Stimulated activated CD4-positive, alpha-beta T cell treated with anti-CD3 and anti-CD28 coated beads, Interleukin-15, amount 100 ng/mL, for 48 hours (primary cell): ENCODE results near the gene SPINK4.

Experiments used
- DNase-seq, 2 donors: peaks; one replicate each; pipeline ENCODE4 v3.0.0-alpha.2; 2020; ENCODE audit warnings: low read depth in 2 of 2

SPINK4 gene

GRCh38 chr9:33229359-33230114 lies 10.4 kb upstream of the SPINK4 start:
- no peak for DNase-seq

DNA sequence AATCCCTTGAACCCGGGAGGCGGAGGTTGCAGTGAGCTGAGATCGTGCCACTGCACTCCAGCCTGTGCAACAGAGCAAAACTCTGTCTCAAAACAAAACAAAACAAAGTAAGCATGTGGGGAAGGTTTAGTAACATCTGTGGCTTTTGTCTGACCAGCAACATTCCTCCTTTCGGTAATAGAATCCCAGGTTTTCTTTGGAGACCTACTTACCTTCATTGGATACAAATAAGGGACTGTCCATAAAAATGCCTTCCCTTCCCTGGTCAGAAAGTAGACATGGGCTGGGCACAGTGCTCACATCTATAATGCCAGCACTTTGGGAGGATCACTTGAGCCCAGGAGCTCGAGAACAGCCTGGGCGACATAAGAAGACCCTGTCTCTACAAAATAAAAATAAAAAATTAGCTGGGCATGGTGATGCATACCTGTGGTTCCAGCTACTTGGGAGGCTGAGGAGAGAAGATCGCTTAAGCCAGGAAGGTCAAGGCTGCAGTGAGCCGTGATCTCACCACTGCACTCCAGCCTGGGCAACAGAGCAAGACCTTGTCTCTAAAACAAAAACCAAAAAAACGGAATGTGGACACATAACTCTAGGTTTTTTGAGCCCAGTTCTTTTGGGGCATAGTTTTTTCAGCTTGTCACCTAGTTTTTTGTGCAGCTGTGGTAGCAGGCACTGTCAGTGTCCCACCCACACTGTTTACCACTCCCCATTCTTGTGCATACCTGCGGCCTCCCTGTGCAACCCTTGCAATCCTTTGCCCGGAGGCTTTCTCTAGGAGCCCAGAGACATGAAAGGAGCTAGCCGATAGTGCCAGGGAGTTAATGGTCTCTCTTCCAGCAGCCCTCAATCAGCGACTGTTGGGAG lies 9.0 kb upstream of the SPINK4 start:
- no peak for DNase-seq

DNA sequence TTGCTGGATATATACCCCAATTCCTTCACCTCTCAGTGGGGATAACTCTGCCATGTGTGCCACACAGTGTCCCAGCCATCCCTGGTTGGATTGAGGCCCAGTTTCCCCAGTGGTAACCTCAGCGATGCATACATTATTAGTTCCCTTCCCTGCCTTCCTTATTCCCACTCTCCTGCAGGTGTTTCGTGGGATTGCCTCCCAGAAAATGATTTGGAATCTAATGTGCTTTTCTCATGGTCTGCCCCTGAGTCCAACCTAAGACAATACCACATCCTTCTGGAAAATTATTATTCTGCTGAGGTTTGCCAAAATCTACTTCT lies 8.4 kb upstream of the SPINK4 start:
- no peak for DNase-seq

- DNase-seq: no peak
Observed at GRCh38 chr9:33232815-33233214, 7.2 kb upstream of the SPINK4 start.

DNA sequence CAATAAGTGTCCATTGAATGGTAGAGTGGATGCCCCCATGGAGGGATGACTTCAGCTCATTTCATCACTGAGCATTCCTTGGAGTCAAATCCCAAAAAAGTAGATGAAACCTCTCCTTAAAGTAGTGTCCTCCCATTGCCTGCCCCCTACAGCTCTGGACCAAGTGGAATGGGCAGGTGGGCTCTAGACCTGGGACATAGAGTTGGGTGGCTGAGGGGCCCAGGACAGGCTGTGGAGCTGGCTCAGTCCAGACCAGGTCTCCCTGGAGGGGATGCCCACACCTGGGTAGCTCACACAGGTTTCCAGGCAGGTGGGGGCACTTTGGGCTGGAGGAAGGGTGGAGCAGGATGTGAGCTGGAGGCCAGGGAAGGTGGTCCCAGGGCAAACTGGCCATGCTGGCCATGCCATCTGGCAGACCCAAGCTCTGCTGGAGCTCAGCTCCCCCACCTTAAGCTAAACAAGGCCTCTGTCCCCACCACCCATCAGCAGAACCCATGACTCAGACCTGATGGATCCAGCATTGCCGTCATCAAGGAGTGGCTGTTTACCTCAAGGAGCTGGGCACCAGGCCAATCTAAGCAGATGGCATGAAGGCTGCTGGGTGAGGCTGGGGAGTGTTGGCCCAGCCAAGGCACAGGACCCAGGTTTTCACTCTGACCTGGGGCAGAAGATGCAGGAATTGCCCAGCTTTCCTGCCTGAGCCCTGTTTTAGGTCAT lies 6.2 kb upstream of the SPINK4 start:
- DNase-seq: no peak

GRCh38 chr9:33234511-33235467 lies 5.2 kb upstream of the SPINK4 start:
- DNase-seq: no peak

- DNase-seq: no peak
Observed at GRCh38 chr9:33236571-33236970, 3.4 kb upstream of the SPINK4 start.

DNA sequence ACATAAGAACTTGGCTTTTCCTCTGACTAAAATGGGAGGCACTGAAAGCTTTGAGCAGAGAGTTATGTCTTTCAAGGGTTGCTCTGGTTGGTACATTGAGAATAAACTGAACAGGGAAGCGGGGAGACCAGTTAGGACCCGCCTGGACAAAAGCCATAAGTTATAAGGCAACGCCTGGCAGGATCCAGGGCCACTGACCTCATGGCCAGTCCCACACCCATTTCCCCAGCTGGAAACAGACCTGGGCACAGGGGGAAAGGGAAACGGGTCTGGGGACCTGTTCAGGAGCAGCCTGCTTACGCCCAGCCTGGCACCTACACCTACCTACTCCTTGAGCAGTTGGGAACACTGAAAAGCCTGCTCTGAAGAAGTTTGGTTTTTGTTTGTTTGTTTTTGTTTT lies 1.3 kb downstream of the SPINK4 start:
- DNase-seq: no peak

DNA sequence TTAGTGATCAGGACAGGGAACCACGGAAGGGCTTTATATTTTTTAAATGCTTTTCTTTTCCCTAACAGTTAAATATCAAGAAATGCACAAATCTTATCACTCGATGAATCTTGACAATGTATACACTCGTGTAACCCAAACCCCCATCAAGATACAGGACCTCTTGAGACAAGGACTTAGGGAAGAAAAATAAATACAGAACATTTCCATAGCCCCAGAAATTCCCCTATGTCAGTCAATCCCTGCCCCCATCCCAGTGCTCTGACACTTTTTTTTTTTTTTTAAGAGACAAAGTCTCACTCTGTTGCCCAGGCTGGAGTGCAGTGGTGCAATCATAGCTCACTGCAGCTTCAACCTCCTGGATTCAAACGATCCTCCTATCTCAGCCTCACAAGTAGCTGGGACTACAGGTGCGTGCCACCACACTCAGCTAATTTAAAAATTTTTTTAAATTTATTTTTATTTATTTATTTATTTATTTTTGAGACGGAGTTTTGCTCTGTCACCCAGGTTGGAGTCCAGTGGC lies 2.7 kb downstream of the SPINK4 start:
- no peak for DNase-seq

DNA sequence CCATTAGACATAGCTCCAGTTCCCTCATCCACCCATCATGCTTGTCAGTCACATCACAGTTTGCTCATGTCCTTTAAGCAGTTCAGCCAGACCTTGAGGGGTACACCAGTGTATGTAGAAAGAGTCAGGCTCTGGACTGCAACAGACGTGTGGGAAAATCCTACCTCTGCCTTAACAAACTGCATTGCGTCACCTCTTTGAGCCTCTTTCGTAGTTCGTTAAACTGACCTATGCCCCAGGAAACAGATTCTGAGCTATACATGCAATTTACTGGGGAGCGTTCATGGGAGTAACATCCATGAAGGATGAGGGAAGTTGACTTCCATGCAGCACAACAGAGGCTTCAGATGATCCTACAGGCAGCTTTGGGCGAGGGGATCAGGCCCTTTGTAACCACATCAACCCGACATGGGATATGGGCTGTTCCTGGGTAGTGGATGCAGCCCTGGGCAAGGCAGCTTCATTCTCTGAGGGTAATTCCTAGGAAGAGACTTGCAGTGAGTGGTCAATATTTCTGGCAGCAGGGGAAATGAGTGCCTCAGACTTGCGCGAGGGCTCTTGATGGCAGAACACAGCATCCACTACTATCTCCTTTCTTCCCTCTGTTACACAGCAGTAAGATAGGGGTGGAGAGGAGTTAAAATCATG lies 4.3 kb downstream of the SPINK4 start:
- no peak for DNase-seq

- DNase-seq: no peak
Observed at GRCh38 chr9:33245341-33245740, 5.4 kb downstream of the SPINK4 start.

- DNase-seq: no peak
Observed at GRCh38 chr9:33246269-33246860, 6.4 kb downstream of the SPINK4 start.

GRCh38 chr9:33248606-33249005 lies 8.6 kb downstream of the SPINK4 start:
- DNase-seq: no peak

GRCh38 chr9:33249087-33249658 lies 9.2 kb downstream of the SPINK4 start:
- no peak for DNase-seq

DNA sequence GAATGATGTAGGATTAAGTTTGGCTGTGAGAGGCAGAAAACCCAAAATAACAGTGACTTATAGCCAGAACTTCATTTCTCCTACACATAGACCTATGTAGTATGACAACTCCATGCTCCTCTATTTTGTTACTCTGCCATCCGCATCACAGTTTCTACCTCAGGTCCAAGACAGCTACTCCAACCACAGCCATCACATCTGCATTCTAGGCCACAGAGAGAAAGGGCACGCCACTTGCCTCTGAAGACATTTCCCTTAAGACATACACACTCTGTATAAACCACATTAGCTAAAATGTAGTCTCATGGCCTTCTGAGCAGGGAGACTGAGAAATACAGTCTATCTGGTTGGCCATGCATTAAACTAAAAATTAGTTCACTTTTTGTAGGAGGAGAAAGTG lies 10.0 kb downstream of the SPINK4 start:
- no peak for DNase-seq

DNA sequence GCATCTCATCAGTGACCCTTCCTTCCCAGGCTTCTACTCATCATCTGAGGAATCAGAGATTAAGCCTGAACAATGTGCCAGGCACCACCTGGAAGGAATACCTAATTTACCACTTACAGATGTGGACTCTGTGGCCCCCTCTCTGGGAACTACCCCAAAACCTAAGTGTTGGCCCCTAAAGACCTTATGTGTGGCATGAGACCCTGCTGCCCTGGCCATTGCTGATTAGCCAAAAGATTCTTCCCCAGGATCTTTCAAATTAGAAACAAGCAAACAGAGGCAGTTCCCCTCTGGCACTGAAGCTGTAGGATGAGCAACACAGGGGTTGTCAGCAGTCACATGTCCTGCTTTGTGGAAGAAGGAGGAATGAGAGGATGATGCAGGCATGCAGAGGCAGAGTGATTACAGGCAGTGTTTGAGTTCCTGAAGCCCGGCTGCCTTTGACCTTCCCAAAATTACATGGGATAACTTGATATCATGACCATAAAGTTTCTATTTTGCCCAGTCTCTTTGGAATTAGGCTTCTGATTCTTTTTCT lies 10.6 kb downstream of the SPINK4 start:
- no peak for DNase-seq

- DNase-seq: no peak
Observed at GRCh38 chr9:33254211-33254610, 14.2 kb downstream of the SPINK4 start.

- no peak for DNase-seq
Observed at GRCh38 chr9:33255014-33255413, 15.0 kb downstream of the SPINK4 start.

- no peak for DNase-seq
Observed at GRCh38 chr9:33255471-33255870, 15.5 kb downstream of the SPINK4 start.

DNA sequence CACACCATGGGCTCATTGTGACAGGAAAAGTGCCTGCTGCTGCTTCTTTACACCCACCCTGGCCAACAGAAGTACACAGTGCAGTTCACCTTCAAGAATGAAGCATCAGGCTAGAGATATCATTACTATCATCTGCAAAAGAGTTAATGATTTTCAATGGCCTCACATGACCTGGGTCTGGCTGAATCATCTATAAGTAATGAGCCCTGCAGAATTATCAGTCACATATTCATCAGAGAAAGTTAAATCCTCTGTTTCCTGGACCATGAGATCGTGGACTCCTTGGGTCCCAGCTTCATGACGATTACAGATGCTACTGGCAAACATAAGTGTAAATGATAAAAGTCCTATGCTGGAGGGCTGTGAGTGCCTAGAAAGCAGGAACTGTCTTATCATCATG lies 16.3 kb downstream of the SPINK4 start:
- no peak for DNase-seq
